ENCODE data around the gene PCDH9.

- TF ChIP-seq POLR2AphosphoS5 (IDR thresholded peaks at IDR 0.05; ENCODE audit: low read depth, low read length) = no peak
- no peak for TF ChIP-seq FOXP2 (optimal IDR thresholded peaks at IDR 0.05; ENCODE audit: borderline replicate concordance, extremely low read depth, extremely low read length, insufficient read depth)
- no peak for TF ChIP-seq REST (IDR thresholded peaks at IDR 0.05; ENCODE audit: insufficient read depth in 1 of 2, low read depth in 2 of 2, low read length in 2 of 2)
These were observed 54.2 kb downstream of the PCDH9 start for GRCh38 chr13:67175836-67176459.
